GM23338 (cell line): ENCODE data around the gene PYGO1. TPM values are rescaled to one million over a fixed set of nuclear protein-coding genes. Genes with fewer than 3 reads are reported as not detected.

Experiments
- ATAC-seq: fragments of 200-7000 bp; cut with Tn5 transposase; 3 replicates; pipeline ENCODE4 v1.9.1; 2020
- DNase-seq: peaks from one replicate; pipeline ENCODE4 v3.0.0-alpha.2; 2015; ENCODE audit warnings: low spot score
- H2AFZ ChIP-seq: fragments of 200-600 bp; sonication (generic); 2 replicates; pipeline ENCODE4 v1.8.0; 2016; ENCODE audit warnings: antibody characterized with exemption, mild to moderate bottlenecking, moderate library complexity
- H3F3A ChIP-seq: fragments of 200-600 bp; sonication (generic); replicated peaks from 2 replicates; pipeline ENCODE4 v1.8.0; 2017; ENCODE audit warnings: antibody characterized with exemption, mixed run types, low read depth
- H3K27ac ChIP-seq: fragments of 200-600 bp; sonication (generic); 2 replicates; pipeline ENCODE4 v1.6.1; 2016; ENCODE audit warnings: low read depth
- H3K27me3 ChIP-seq: fragments of 200-600 bp; sonication (generic); 2 replicates; pipeline ENCODE4 v1.8.0; 2016; ENCODE audit warnings: mild to moderate bottlenecking, mixed run types, moderate library complexity; ENCODE audit not compliant: insufficient read depth
- H3K36me3 ChIP-seq: fragments of 200-600 bp; sonication (generic); 2 replicates; pipeline ENCODE4 v1.8.0; 2016; ENCODE audit warnings: mild to moderate bottlenecking; ENCODE audit not compliant: insufficient read depth
- H3K4me1 ChIP-seq: fragments of 200-600 bp; sonication (generic); 2 replicates; pipeline ENCODE4 v1.8.0; 2016; ENCODE audit warnings: mild to moderate bottlenecking, moderate library complexity; ENCODE audit not compliant: insufficient read depth
- H3K4me2 ChIP-seq: fragments of 200-600 bp; sonication (generic); 2 replicates; pipeline ENCODE4 v1.7.1; 2017; ENCODE audit warnings: mixed run types
- H3K4me3 ChIP-seq: fragments of 200-600 bp; sonication (generic); 2 replicates; pipeline ENCODE4 v1.6.1; 2016; ENCODE audit warnings: mixed run types
- H3K79me2 ChIP-seq: fragments of 200-600 bp; sonication (generic); replicated peaks from 2 replicates; pipeline ENCODE4 v1.8.0; 2017; ENCODE audit warnings: mild to moderate bottlenecking; ENCODE audit not compliant: insufficient read depth
- H3K9me2 ChIP-seq: fragments of 200-600 bp; sonication (generic); 2 replicates; pipeline ENCODE4 v1.8.0; 2017; ENCODE audit not compliant: insufficient read depth
- H4K20me1 ChIP-seq: fragments of 200-600 bp; sonication (generic); replicated peaks from 2 replicates; pipeline ENCODE4 v1.8.0; 2017; ENCODE audit warnings: mild to moderate bottlenecking; ENCODE audit not compliant: insufficient read depth
- H3K27ac Mint-ChIP-seq: 2 replicates; pipeline ENCODE4 v1.8.0; 2020; ENCODE audit warnings: inconsistent platforms, mild to moderate bottlenecking, moderate library complexity, mixed read lengths
- H3K27me3 Mint-ChIP-seq: 3 replicates; pipeline ENCODE4 v1.8.0; 2022; ENCODE audit warnings: low read depth, mild to moderate bottlenecking, moderate library complexity, mixed read lengths, inconsistent platforms; ENCODE audit not compliant: insufficient read depth, poor library complexity
- H3K36me3 Mint-ChIP-seq: 3 replicates; pipeline ENCODE4 v1.8.0; 2021; ENCODE audit warnings: low read depth, mild to moderate bottlenecking, inconsistent platforms, moderate library complexity, mixed read lengths
- H3K4me1 Mint-ChIP-seq: 3 replicates; pipeline ENCODE4 v1.8.0; 2020; ENCODE audit warnings: mild to moderate bottlenecking, inconsistent platforms, mixed read lengths
- H3K4me3 Mint-ChIP-seq: 3 replicates; pipeline ENCODE4 v1.8.0; 2021; ENCODE audit warnings: moderate library complexity, mild to moderate bottlenecking, inconsistent platforms, mixed read lengths
- H3K9me3 Mint-ChIP-seq: 3 replicates; pipeline ENCODE4 v1.8.0; 2020; ENCODE audit warnings: moderate library complexity, mild to moderate bottlenecking, inconsistent platforms, mixed read lengths
- CREB1 ChIP-seq: fragments of 250-450 bp; sonication (Bioruptor Pico); IDR thresholded peaks from 2 replicates; pipeline ENCODE4 v1.5.0; 2020; ENCODE audit warnings: low read depth, mild to moderate bottlenecking, moderate library complexity
- CTCF ChIP-seq, 2 experiments: fragments of 200-600 bp in 1 of 2; sonication (generic) in 1 of 2; conservative IDR thresholded peaks; 2 replicates each; pipeline versions ENCODE4 v1.5.1 to v1.6.1; 2016 to 2017; ENCODE audit warnings: antibody characterized with exemption in 2 of 2, low read depth in 2 of 2, mild to moderate bottlenecking in 2 of 2, moderate library complexity in 1 of 2
- EZH2 ChIP-seq: fragments of 200-600 bp; sonication (generic); IDR thresholded peaks from one replicate; pipeline ENCODE4 v1.8.0; 2017; ENCODE audit warnings: antibody characterized with exemption, mild to moderate bottlenecking, low read depth; ENCODE audit not compliant: unreplicated experiment
- EZH2phosphoT487 ChIP-seq: fragments of 200-600 bp; sonication (generic); IDR thresholded peaks from one replicate; pipeline ENCODE4 v1.8.1; 2018; ENCODE audit warnings: antibody characterized with exemption; ENCODE audit not compliant: unreplicated experiment
- JUNB ChIP-seq: IDR thresholded peaks from one replicate; pipeline ENCODE4 v1.6.1; 2016; ENCODE audit warnings: antibody characterized with exemption; ENCODE audit not compliant: unreplicated experiment
- NANOG ChIP-seq: IDR thresholded peaks from 2 replicates; pipeline ENCODE4 v1.6.1; 2016; ENCODE audit warnings: antibody characterized with exemption, borderline replicate concordance
- POLR2AphosphoS5 ChIP-seq: IDR thresholded peaks from 2 replicates; pipeline ENCODE4 v1.6.1; 2016; ENCODE audit warnings: antibody characterized with exemption, low read depth
- REST ChIP-seq: IDR thresholded peaks from one replicate; pipeline ENCODE4 v1.6.1; 2018; ENCODE audit warnings: antibody characterized with exemption; ENCODE audit not compliant: unreplicated experiment
- STAT1 ChIP-seq: IDR thresholded peaks from one replicate; pipeline ENCODE4 v1.6.1; 2016; ENCODE audit warnings: antibody characterized with exemption; ENCODE audit not compliant: unreplicated experiment
- ZNF114 ChIP-seq: fragments of 250-450 bp; sonication (Bioruptor Pico); IDR thresholded peaks from 2 replicates; pipeline ENCODE4 v1.5.0; 2020; ENCODE audit warnings: mild to moderate bottlenecking, moderate library complexity
- ZNF331 ChIP-seq: fragments of 250-450 bp; sonication (Bioruptor Pico); IDR thresholded peaks from 2 replicates; pipeline ENCODE4 v1.5.0; 2020; ENCODE audit warnings: low read depth, mild to moderate bottlenecking, moderate library complexity
- polyA plus RNA-seq: library from polyadenylated mRNA; unstranded; fragments of >200 nt; fragmentation: Nextera tagmentation; extraction: Ambion mirVana; gene quantifications from 2 replicates; pipeline ENCODE4 v1.2.1, GENCODE V29; 2016
- total RNA-seq: library from RNA; depleted of rRNA; stranded (reverse); fragments of >200 nt; shearing (Covaris generic); gene quantifications from 2 replicates; pipeline ENCODE4 v1.2.3, GENCODE V29; 2014
- TF ChIP-seq, protein P1 (sequence below): fragments of 250-450 bp; sonication (Bioruptor Pico); IDR thresholded peaks from 2 replicates; pipeline ENCODE4 v1.5.0; 2020; ENCODE audit warnings: mild to moderate bottlenecking, moderate library complexity
- TF ChIP-seq, protein P2 (sequence below): IDR thresholded peaks from 2 replicates; pipeline ENCODE4 v1.6.1; 2016; ENCODE audit warnings: antibody characterized with exemption

The PYGO1 gene
- total and polyA plus RNA-seq, 2 experiments from 2014 or later = 0.18 to 0.52 TPM

GRCh38 chr15:55528812-55529211 is 59.3 kb downstream of the PYGO1 start:
- no peak overlapping the region for H3K27ac ChIP-seq
- Mint-ChIP-seq H3K27me3 (peaks cover 12% of the 10 kb centered on the region), H3K4me3 (no peak overlapping the region), H3K9me3 (no peaks in the 10 kb centered on the region), H3K4me1 (peaks cover 6% of the 10 kb centered on the region; the same call in 2 of the 3 replicates), H3K36me3 (no peaks in the 10 kb centered on the region), H3K27ac (no peak overlapping the region)
- H4K20me1 ChIP-seq = no peaks in the 10 kb centered on the region
- H2AFZ ChIP-seq = no peak overlapping the region
- peaks cover 10% of the 10 kb centered on the region for H3K27me3 ChIP-seq
- H3K4me2 ChIP-seq = no peak overlapping the region
- no peaks in the 10 kb centered on the region for H3F3A ChIP-seq
- no peaks in the 10 kb centered on the region for H3K36me3 ChIP-seq
- no peaks in the 10 kb centered on the region for H3K4me1 ChIP-seq
- no peak for TF ChIP-seq POLR2AphosphoS5
- no peak for TF ChIP-seq CTCF (conservative IDR thresholded peaks at IDR 0.05; ENCODE audit: low read depth in 2 of 2)
- TF ChIP-seq ZNF331 (CRISPR knock-in tag) = no peak
- TF ChIP-seq JUNB = no peak
- TF ChIP-seq REST = no peak
- no peak for TF ChIP-seq EZH2
- no peak for TF ChIP-seq NANOG
- TF ChIP-seq, protein P1, sequence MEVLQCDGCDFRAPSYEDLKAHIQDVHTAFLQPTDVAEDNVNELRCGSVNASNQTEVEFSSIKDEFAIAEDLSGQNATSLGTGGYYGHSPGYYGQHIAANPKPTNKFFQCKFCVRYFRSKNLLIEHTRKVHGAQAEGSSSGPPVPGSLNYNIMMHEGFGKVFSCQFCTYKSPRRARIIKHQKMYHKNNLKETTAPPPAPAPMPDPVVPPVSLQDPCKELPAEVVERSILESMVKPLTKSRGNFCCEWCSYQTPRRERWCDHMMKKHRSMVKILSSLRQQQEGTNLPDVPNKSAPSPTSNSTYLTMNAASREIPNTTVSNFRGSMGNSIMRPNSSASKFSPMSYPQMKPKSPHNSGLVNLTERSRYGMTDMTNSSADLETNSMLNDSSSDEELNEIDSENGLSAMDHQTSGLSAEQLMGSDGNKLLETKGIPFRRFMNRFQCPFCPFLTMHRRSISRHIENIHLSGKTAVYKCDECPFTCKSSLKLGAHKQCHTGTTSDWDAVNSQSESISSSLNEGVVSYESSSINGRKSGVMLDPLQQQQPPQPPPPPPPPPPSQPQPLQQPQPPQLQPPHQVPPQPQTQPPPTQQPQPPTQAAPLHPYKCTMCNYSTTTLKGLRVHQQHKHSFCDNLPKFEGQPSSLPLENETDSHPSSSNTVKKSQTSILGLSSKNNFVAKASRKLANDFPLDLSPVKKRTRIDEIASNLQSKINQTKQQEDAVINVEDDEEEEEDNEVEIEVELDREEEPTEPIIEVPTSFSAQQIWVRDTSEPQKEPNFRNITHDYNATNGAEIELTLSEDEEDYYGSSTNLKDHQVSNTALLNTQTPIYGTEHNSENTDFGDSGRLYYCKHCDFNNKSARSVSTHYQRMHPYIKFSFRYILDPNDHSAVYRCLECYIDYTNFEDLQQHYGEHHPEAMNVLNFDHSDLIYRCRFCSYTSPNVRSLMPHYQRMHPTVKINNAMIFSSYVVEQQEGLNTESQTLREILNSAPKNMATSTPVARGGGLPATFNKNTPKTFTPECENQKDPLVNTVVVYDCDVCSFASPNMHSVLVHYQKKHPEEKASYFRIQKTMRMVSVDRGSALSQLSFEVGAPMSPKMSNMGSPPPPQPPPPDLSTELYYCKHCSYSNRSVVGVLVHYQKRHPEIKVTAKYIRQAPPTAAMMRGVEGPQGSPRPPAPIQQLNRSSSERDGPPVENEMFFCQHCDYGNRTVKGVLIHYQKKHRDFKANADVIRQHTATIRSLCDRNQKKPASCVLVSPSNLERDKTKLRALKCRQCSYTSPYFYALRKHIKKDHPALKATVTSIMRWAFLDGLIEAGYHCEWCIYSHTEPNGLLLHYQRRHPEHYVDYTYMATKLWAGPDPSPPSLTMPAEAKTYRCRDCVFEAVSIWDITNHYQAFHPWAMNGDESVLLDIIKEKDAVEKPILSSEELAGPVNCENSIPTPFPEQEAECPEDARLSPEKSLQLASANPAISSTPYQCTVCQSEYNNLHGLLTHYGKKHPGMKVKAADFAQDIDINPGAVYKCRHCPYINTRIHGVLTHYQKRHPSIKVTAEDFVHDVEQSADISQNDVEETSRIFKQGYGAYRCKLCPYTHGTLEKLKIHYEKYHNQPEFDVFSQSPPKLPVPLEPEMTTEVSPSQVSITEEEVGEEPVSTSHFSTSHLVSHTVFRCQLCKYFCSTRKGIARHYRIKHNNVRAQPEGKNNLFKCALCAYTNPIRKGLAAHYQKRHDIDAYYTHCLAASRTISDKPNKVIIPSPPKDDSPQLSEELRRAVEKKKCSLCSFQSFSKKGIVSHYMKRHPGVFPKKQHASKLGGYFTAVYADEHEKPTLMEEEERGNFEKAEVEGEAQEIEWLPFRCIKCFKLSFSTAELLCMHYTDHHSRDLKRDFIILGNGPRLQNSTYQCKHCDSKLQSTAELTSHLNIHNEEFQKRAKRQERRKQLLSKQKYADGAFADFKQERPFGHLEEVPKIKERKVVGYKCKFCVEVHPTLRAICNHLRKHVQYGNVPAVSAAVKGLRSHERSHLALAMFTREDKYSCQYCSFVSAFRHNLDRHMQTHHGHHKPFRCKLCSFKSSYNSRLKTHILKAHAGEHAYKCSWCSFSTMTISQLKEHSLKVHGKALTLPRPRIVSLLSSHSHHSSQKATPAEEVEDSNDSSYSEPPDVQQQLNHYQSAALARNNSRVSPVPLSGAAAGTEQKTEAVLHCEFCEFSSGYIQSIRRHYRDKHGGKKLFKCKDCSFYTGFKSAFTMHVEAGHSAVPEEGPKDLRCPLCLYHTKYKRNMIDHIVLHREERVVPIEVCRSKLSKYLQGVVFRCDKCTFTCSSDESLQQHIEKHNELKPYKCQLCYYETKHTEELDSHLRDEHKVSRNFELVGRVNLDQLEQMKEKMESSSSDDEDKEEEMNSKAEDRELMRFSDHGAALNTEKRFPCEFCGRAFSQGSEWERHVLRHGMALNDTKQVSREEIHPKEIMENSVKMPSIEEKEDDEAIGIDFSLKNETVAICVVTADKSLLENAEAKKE (CRISPR knock-in tag) = no peak
- TF ChIP-seq STAT1 = no peak
- no peak for TF ChIP-seq CREB1 (CRISPR knock-in tag)
- TF ChIP-seq EZH2phosphoT487 = no peak
- TF ChIP-seq, protein P2, sequence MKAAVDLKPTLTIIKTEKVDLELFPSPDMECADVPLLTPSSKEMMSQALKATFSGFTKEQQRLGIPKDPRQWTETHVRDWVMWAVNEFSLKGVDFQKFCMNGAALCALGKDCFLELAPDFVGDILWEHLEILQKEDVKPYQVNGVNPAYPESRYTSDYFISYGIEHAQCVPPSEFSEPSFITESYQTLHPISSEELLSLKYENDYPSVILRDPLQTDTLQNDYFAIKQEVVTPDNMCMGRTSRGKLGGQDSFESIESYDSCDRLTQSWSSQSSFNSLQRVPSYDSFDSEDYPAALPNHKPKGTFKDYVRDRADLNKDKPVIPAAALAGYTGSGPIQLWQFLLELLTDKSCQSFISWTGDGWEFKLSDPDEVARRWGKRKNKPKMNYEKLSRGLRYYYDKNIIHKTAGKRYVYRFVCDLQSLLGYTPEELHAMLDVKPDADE = no peak
- no peak for TF ChIP-seq ZNF114
- no peak for DNase-seq
- H3K79me2 ChIP-seq = no peaks in the 10 kb centered on the region
- ATAC-seq = no peak
- no peaks in the 10 kb centered on the region for H3K9me2 ChIP-seq
- H3K4me3 ChIP-seq = no peak overlapping the region
